ENCODE data around the gene ATP6V1C2.

GRCh38 chr2:10779776-10780490 lies 58.5 kb downstream of the ATP6V1C2 start:
- TF ChIP-seq CTCF (IDR thresholded peaks at IDR 0.05), result no peak
- no peak for TF ChIP-seq EZH2phosphoT487 (IDR thresholded peaks at IDR 0.05)
- no peak for TF ChIP-seq EZH2 (IDR thresholded peaks at IDR 0.05)

Measured in neural progenitor cell (in vitro differentiated cells).